Bladder microvascular endothelial cell (primary cell): ENCODE results near the gene CNBD2. TPM values are rescaled to one million over a fixed set of nuclear protein-coding genes. Genes with fewer than 3 reads are reported as not detected.

Source experiments
- total RNA-seq: library from RNA; depleted of rRNA; stranded (reverse); fragments of >200 nt; gene quantifications from 2 replicates; pipeline ENCODE4 v1.2.3, GENCODE V29; 2014

Gene CNBD2
- 3.4 TPM in 2 replicates for total RNA-seq

DNA sequence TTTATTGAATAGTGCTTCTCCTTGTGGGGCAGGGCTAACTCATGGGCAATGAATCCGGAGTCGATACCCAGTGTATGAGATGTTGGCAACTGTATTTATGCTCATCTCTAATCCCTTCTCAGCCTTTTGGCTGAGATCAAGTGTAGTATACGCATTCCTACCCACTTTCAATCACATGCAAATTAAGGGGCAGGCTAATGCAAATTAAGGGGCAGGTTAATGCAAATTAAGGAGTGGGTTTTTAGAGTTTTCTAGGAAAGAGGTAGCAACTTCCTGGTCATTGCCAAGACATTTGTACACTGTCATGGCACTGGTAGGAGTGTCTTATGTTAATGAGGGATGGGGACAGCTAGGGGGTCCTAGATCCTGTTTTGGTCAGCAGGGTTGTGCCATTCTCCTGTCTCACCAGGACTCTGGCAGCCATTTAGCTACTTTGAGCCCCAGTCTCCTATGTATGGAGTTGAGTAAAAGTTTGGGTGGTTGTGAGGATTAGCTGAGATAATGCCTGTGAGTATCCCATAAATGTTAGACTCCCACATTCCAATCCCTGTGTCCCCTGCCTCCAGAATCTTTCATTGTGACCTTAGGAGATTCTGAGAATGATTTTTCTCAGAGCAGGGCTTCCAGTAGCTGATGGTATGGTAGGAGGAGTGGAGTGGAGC lies at the start of gene CNBD2:
Gene CNBD2, plus strand, starts transcription at position 612 of the 662 bp plus-strand sequence. CDS start 173 bp downstream, outside the sequence.

DNA sequence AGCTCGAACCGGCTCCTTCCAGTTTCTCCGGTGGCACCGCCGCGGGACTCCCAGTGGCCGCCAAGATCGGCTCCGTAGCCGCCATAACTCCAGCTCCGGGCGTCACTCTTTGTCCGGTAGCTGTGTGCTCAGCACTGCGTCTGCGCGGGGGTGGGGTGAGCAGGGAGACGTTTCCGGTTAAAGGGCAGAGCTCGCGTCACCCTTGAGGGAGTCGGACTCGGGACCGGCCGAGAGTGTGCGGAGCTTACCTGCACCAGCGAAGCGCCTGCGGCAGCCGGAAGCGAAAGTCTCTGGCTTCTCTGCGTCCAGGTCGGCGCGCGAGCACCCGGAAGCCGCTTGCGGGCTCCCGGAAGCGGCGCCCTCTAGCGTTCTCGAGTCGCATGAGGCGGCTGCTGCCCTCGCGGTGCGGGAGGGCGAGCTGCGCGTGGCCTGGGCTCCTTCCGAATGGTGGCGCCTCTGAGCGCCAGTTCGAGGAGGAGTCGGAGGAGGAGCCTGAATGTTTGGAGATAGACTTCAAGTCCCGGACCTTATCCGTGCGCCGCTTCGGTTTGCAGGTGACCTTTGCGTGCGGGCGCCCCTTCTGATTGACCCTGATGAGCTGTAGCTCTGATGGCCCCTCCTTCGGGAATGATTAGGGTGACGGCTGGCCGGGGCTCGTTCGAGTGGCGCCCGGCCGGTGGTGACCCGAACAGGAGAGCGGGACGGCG lies 14.0 kb upstream of the CNBD2 start, which contains the start of gene SCAND1:
Gene SCAND1, minus strand, starts transcription at position 303 of the 707 bp plus-strand sequence. Its CDS starts 218 bp downstream, at position 85.

Other genes with a start within 250 kb of the CNBD2 start
- 244 and 463 TPM in 2 replicates for gene RBM39, start 226.3 kb upstream of the CNBD2 start, total RNA-seq
- gene PHF20, start 196.6 kb upstream of the CNBD2 start, total RNA-seq, result 21.9 and 39.6 TPM in 2 replicates
- 35.3 and 54.9 TPM in 2 replicates for gene SCAND1, start 14.1 kb upstream of the CNBD2 start, total RNA-seq
- gene EPB41L1, start 186.2 kb downstream of the CNBD2 start, total RNA-seq, result 3.7 and 19.9 TPM in 2 replicates